ENCODE data around the gene PALS2.

Gene PALS2

DNA sequence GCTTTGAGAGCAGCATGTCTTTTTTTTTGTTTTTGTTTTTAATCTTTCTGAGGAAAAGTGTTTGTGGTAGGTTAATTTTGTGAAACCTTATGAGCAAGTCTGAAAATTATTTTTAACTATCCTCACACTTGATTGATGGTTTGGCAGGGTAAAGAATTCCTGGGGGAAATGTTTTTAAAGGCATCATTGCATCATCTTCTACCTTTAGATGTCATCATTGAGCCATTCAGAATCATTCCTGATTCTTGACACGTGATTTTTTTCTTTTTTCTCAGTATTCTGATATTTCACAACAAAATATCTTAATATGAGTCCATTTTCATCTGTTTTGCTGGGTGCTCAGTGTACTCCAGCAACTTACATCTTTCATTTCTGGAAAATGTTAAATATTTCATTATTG lies 28.3 kb downstream of the PALS2 start:
- TF ChIP-seq, protein P1, sequence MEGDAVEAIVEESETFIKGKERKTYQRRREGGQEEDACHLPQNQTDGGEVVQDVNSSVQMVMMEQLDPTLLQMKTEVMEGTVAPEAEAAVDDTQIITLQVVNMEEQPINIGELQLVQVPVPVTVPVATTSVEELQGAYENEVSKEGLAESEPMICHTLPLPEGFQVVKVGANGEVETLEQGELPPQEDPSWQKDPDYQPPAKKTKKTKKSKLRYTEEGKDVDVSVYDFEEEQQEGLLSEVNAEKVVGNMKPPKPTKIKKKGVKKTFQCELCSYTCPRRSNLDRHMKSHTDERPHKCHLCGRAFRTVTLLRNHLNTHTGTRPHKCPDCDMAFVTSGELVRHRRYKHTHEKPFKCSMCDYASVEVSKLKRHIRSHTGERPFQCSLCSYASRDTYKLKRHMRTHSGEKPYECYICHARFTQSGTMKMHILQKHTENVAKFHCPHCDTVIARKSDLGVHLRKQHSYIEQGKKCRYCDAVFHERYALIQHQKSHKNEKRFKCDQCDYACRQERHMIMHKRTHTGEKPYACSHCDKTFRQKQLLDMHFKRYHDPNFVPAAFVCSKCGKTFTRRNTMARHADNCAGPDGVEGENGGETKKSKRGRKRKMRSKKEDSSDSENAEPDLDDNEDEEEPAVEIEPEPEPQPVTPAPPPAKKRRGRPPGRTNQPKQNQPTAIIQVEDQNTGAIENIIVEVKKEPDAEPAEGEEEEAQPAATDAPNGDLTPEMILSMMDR (IDR thresholded peaks at IDR 0.05; ENCODE audit: insufficient read depth, low read depth, low read length, missing control alignments): no peak
- no peak overlapping the region for H3K4me3 ChIP-seq (ENCODE audit: low read depth, low read length)
- DNase-seq (ENCODE audit: low read depth): no peak

DNA sequence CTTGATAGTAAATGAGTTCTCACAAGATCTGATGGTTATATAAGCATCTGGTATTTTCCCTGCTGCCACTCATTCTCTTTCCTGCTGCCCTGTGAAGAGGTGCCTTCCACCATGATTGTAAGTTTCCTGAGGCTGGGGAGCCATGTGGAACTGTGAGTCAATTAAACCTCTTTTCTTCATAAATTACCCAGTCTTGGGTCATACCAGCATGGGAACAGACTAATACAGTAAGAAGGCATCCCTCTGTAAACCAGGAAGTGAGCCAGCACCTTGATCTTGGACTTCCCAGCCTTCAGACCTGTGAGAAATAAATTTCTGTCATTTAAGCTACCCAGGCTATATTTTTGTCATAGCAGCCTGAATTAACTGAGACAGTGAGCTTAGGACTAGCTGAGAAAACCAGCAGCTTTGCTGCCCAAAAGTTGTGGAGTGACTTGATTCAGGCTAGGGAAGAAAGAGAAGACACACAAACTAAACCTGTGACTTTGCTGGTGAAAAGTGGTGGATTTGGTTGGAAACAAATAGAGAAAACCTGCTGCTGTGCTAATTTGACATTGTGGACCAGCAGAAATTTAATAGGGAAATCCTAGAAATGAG lies 29.7 kb downstream of the PALS2 start:
- TF ChIP-seq, protein P1 (IDR thresholded peaks at IDR 0.05; ENCODE audit: insufficient read depth, low read depth, low read length, missing control alignments): no peak
- no peak overlapping the region for H3K4me3 ChIP-seq (ENCODE audit: low read depth, low read length)
- DNase-seq (ENCODE audit: low read depth): no peak

DNA sequence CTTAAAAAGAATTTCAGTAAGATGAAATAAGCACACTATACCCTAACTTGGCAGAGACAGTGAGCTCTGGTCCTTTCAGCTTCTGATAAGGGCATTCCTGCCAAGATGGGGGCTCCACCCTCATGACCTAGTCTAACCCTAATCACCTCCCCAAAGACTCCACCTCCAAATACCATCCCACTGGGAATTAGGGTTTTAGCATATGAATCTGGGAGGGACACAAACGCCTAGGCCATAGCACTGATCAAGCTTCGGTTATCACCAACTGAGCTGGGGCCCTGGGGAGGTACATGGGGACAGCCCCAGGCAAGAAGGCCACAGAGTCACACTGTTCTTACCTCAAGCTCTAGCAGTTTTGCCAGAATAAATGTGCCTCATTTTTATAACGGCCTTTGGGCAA lies 31.4 kb downstream of the PALS2 start:
- no peak for DNase-seq (ENCODE audit: low read depth)
- TF ChIP-seq, protein P1 (IDR thresholded peaks at IDR 0.05; ENCODE audit: insufficient read depth, low read depth, low read length, missing control alignments): no peak
- no peak overlapping the region for H3K4me3 ChIP-seq (ENCODE audit: low read depth, low read length)

DNA sequence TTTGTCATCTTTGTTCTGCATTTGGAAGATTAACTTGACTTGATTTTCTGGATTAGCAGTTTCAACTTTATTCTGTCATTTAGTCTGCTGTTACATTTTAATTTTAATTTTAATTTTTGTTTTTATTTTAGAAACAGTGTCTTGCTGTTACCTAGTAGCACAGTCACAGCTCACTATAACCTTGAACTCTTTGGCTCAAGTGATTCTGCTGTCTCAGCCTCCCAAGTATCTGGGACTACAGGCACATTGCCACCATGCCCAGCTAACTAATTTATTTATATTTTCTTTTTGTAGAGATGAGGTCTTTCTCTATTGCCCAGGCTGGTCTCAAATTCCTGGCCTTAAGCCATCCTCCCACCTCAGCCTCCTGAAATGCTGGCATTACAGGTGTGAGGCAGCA lies 35.3 kb downstream of the PALS2 start:
- no peak overlapping the region for H3K4me3 ChIP-seq (ENCODE audit: low read depth, low read length)
- TF ChIP-seq, protein P1 (IDR thresholded peaks at IDR 0.05; ENCODE audit: insufficient read depth, low read depth, low read length, missing control alignments): no peak
- DNase-seq (ENCODE audit: low read depth): no peak

DNA sequence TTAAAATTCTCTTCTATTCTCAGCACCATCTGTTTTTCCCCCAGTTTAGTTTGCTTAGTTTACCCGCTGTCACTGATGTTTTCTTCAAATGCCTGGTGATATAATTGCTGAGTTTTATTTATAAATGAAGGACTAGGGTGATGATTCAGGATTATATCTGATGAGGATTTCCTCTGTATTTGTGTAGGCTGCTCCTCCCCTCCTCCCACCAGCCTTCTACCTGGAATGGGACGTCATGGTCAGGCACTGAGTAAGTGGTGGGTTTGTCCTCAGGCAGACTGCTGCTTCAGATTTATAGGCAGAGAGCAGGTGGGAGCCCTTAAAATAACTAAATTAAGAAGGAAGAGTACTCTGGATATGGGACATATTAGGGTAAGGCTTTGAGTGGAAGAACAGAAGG lies 35.8 kb downstream of the PALS2 start:
- TF ChIP-seq, protein P1 (IDR thresholded peaks at IDR 0.05; ENCODE audit: insufficient read depth, low read depth, low read length, missing control alignments): no peak
- DNase-seq (ENCODE audit: low read depth): no peak
- H3K4me3 ChIP-seq (ENCODE audit: low read depth, low read length): no peak overlapping the region

DNA sequence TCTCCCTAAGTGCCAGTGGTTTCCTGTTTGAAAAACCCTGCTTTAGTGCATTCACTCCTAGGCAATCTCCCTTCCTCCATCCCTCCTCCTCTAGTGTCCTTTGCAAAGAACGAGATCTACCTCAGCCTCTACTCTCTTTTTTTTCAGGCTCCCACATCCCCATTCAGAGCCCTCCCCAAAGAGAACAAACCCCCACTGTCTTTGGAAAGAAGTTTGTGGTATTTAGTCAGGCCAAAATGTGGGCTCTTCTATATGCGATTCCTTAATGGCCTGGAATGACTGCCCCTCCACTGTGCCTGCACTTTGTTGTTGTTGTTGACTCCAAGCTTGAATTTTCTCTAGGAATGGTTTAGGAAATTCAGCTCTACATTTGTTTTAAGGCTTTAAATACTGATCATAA lies 36.3 kb downstream of the PALS2 start:
- DNase-seq (ENCODE audit: low read depth): no peak
- no peak overlapping the region for H3K4me3 ChIP-seq (ENCODE audit: low read depth, low read length)
- TF ChIP-seq, protein P1 (IDR thresholded peaks at IDR 0.05; ENCODE audit: insufficient read depth, low read depth, low read length, missing control alignments): no peak

DNA sequence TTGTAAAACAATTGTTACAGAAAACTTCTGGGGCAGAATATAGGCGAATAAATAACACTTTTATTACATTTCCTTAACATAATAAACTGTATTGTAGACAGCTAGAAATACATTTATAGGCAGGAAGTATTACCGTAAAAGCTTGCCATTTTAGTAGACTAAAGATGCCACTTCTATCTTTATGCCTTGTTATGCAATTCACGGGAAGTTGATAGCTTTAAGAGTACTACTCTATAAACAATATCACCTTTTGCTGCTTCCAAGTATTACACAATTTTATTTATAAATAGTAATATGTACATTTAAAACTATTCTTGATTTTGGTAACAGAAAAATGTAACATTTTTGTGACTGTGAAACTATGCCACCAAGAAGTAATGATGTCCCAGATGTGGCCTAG lies 37.9 kb downstream of the PALS2 start:
- no peak for DNase-seq (ENCODE audit: low read depth)
- no peak overlapping the region for H3K4me3 ChIP-seq (ENCODE audit: low read depth, low read length)
- TF ChIP-seq, protein P1 (IDR thresholded peaks at IDR 0.05; ENCODE audit: insufficient read depth, low read depth, low read length, missing control alignments): no peak

All from GM12865 (cell line).